Kidney epithelial cell (primary cell): ENCODE measurements around the gene KRTAP17-1. TPM values are rescaled to one million over a fixed set of nuclear protein-coding genes. Genes with fewer than 3 reads are reported as not detected.
"Not testable (repeated sequence)": the region's sequence is repeated elsewhere in the genome, so short reads cannot be mapped to it uniquely, and the experiment has no call there.

Source experiments
- DNase-seq: peaks from one replicate; pipeline ENCODE4 v3.0.0-alpha.2; 2010; ENCODE audit warnings: low read depth
- H3K27me3 ChIP-seq: 2 replicates; pipeline ENCODE4 v1.6.0; 2011; ENCODE audit warnings: low read length; ENCODE audit not compliant: control insufficient read depth, insufficient read depth
- H3K36me3 ChIP-seq: 2 replicates; pipeline ENCODE4 v1.5.1; 2011; ENCODE audit warnings: low read length; ENCODE audit not compliant: control insufficient read depth, insufficient read depth
- H3K4me3 ChIP-seq: 2 replicates; pipeline ENCODE4 v1.5.1; 2011; ENCODE audit warnings: low read depth, mild to moderate bottlenecking, control low read depth, low read length
- CTCF ChIP-seq: IDR thresholded peaks from 2 replicates; pipeline ENCODE4 v1.5.1; 2011; ENCODE audit warnings: mild to moderate bottlenecking, moderate library complexity, low read length, control low read depth, inconsistent platforms; ENCODE audit not compliant: insufficient read depth, poor library complexity, severe bottlenecking
- total RNA-seq: library from RNA; depleted of rRNA; stranded (reverse); fragments of >200 nt; gene quantifications from 2 replicates; pipeline ENCODE4 v1.2.3, GENCODE V29; 2015

The KRTAP17-1 gene
- total RNA-seq, 1 donor from 2014 or later, result not detected

GRCh38 chr17:41351177-41351576, 35.7 kb upstream of the KRTAP17-1 start:
- Histone ChIP-seq H3K27me3 (no peaks in the 10 kb centered on the region), H3K4me3 (no peak overlapping the region), H3K36me3 (no peaks in the 10 kb centered on the region)
- no peak for TF ChIP-seq CTCF
- no peak for DNase-seq

GRCh38 chr17:41350381-41350878, 34.9 kb upstream of the KRTAP17-1 start, which contains the start of gene KRT33A:
TSS of gene KRT33A (minus strand) at chr17:41350828. CDS start at chr17:41350767, 61 bp downstream.
- DNase-seq, H3K4me3 ChIP-seq, H3K36me3 ChIP-seq, H3K27me3 ChIP-seq: not testable (repeated sequence)

DNA sequence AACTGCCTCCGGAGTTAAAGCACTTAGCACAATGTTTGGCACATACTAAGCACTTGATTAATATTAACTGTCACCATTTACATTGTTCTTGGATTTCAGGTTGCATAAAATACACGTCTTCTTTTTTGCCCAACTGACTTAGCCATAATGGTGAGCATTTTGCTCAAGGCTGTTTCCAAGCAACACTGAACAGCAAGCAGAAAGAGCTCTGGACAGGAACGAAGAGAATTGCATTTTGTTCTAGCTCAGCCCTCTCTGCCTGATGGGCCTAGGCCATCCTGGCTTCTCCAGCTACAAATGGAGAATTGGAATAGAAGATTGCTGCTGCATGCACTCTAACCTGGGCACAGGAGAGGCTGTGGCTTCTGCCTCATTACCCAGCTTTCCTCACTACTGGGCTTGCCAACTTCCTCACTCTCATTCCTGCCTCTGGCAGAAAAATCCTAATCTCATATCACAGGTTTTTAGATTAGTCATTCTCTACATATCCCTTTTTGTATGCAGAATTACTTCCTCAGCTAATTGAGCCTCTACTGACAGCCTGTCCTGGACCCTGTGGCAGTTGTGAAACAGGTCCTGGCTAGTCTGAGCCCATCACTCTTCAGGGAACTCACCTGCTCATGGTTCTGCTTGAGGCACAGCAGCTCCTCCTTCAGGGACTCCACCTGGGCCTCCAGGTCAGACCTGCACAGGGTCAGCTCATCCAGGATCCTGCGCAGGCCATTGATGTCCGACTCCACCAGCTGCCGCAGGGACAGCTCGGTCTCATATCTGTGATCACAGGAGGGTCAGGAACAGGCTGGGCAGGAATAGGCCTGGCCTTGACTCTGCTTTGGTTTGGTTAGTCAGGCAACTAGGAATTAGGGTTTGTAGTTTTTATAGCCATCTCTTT, 32.6 kb upstream of the KRTAP17-1 start:
- TF ChIP-seq CTCF, result no peak
- no peaks in the 10 kb centered on the region for H3K36me3 ChIP-seq

DNA sequence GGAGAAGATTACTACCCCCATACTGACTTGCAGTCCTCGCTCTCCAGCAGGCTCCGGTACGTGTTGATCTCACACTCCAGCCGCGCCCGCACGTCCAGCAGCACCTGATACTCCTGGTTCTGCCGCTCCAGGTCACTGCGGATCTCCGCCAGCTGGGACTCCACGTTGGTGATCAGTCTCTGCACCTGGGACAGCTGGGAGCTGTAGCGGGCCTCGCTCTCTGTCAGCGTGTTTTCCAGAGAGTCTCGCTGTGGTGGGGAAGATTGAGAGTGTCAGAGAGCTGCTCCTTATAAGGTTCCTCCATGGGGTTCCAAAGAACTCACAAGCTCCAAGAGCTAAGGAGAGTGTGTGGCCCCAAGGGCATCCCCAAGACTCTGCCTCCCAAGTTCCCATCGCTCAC, 30.9 kb upstream of the KRTAP17-1 start:
- not testable (repeated sequence) for H3K4me3 ChIP-seq, DNase-seq, H3K36me3 ChIP-seq, H3K27me3 ChIP-seq

More for the DNA sequence above, 32.6 kb upstream of the KRTAP17-1 start:
- DNase-seq, result no peak
- H3K27me3 ChIP-seq, result no peaks in the 10 kb centered on the region
- no peak overlapping the region for H3K4me3 ChIP-seq

- DNase-seq, result no peak
- no peak for TF ChIP-seq CTCF
- no peaks in the 10 kb centered on the region for H3K36me3 ChIP-seq
- no peak overlapping the region for H3K4me3 ChIP-seq
- no peaks in the 10 kb centered on the region for H3K27me3 ChIP-seq
These were observed 30.5 kb upstream of the KRTAP17-1 start for GRCh38 chr17:41345992-41346391.

- no peak overlapping the region for H3K4me3 ChIP-seq
- no peak for TF ChIP-seq CTCF
- no peaks in the 10 kb centered on the region for H3K27me3 ChIP-seq
- DNase-seq, result no peak
- H3K36me3 ChIP-seq, result no peaks in the 10 kb centered on the region
These were observed 27.5 kb upstream of the KRTAP17-1 start for GRCh38 chr17:41343029-41343428.
